B cell (primary cell): ENCODE measurements around the gene PLA2G5. TPM values are rescaled to one million over a fixed set of nuclear protein-coding genes. Genes with fewer than 3 reads are reported as not detected.

Experiments used
- ATAC-seq: fragments of 200-7000 bp; cut with Tn5 transposase; one replicate; pipeline ENCODE4 v1.10.0; 2021; ENCODE audit warnings: low read depth, mild to moderate bottlenecking, moderate number of reproducible peaks, moderate library complexity
- CTCF ChIA-PET: fragments of 350-600 bp; sonication (Branson Sonifier 250); formaldehyde crosslinking; loops from one replicate; lab custom pipeline; 2021; ENCODE audit warnings: antibody characterized with exemption, inconsistent platforms; lab: Charles Lee
- POLR2A ChIA-PET: fragments of 350-600 bp; sonication (Branson Sonifier 250); formaldehyde crosslinking; loops from one replicate; lab custom pipeline; 2021; ENCODE audit warnings: antibody characterized with exemption; lab: Charles Lee
- DNase-seq: peaks from one replicate; pipeline ENCODE4 v3.0.0; 2013
- H2AFZ ChIP-seq: 2 replicates; pipeline ENCODE4 v1.6.1; 2012; ENCODE audit warnings: mild to moderate bottlenecking, low read depth, low read length; ENCODE audit not compliant: insufficient read depth, poor library complexity, severe bottlenecking
- H3K27ac ChIP-seq, 2 donors: 1 replicate in 1 of 2; 2 replicates in 1 of 2; pipeline ENCODE4 v1.5.1; 2012 to 2013; ENCODE audit warnings: low read length in 2 of 2, mild to moderate bottlenecking in 2 of 2, moderate library complexity in 1 of 2
- H3K27me3 ChIP-seq, 4 experiments: fragments of 200-600 bp in 1 of 4; sonication (generic) in 1 of 4; replicated peaks in 1 of 4; 1 replicate in 2 of 4; 2 replicates in 2 of 4; pipeline versions ENCODE4 v1.6.1 to v1.7.0; 2013 to 2016; ENCODE audit warnings: low read length in 3 of 4, mild to moderate bottlenecking in 2 of 4, mixed read lengths in 1 of 4, moderate library complexity in 1 of 4; ENCODE audit not compliant: insufficient read depth in 4 of 4, control insufficient read depth in 3 of 4; ENCODE audit errors: control extremely low read depth in 1 of 4
- H3K36me3 ChIP-seq, 2 experiments: replicated peaks in 1 of 2; 1 replicate in 1 of 2; 2 replicates in 1 of 2; pipeline versions ENCODE4 v1.6.1 to v1.7.1; 2013; ENCODE audit warnings: low read length in 1 of 2; ENCODE audit not compliant: insufficient read depth in 2 of 2, control insufficient read depth in 1 of 2; ENCODE audit errors: control extremely low read depth in 1 of 2, extremely low read depth in 1 of 2
- H3K4me1 ChIP-seq, 2 donors: fragments of 200-600 bp in 1 of 2; sonication (generic) in 1 of 2; 1 replicate in 1 of 2; 2 replicates in 1 of 2; pipeline versions ENCODE4 v1.5.1 to v1.6.1; 2013 to 2017; ENCODE audit warnings: low read length in 2 of 2; ENCODE audit not compliant: control insufficient read depth in 2 of 2, insufficient read depth in 2 of 2
- H3K4me2 ChIP-seq: replicated peaks from 2 replicates; pipeline ENCODE3; 2012; ENCODE audit warnings: mild to moderate bottlenecking, low read depth, low read length; ENCODE audit not compliant: poor library complexity, severe bottlenecking
- H3K4me3 ChIP-seq, 5 experiments: fragments of 200-600 bp in 1 of 5; sonication (generic) in 1 of 5; 1 replicate in 3 of 5; 2 replicates in 2 of 5; pipeline versions ENCODE4 v1.5.1 to v1.7.0; 2011 to 2016; ENCODE audit warnings: low read length in 4 of 5, mild to moderate bottlenecking in 4 of 5, low read depth in 2 of 5, control low read depth in 1 of 5, moderate library complexity in 1 of 5; ENCODE audit not compliant: insufficient read depth in 1 of 5; ENCODE audit errors: control extremely low read depth in 1 of 5, extremely low read depth in 1 of 5
- H3K79me2 ChIP-seq: fragments of 200-600 bp; sonication (generic); one replicate; pipeline ENCODE4 v1.6.0; 2016; ENCODE audit warnings: low read length; ENCODE audit not compliant: control insufficient read depth, insufficient read depth
- H3K9ac ChIP-seq: fragments of 200-600 bp; sonication (generic); 2 replicates; pipeline ENCODE4 v1.6.1; 2017; ENCODE audit warnings: mild to moderate bottlenecking, low read length, moderate library complexity
- H3K9me3 ChIP-seq, 3 donors: one replicate each; pipeline versions ENCODE4 v1.6.1 to v1.7.1; 2013; ENCODE audit warnings: low read length in 2 of 3; ENCODE audit not compliant: control insufficient read depth in 2 of 3, insufficient read depth in 1 of 3; ENCODE audit errors: control extremely low read depth in 1 of 3
- H4K20me1 ChIP-seq: 2 replicates; pipeline ENCODE4 v1.6.0; 2012; ENCODE audit warnings: mild to moderate bottlenecking, low read length; ENCODE audit not compliant: insufficient read depth, control insufficient read depth, poor library complexity, severe bottlenecking
- H3K27ac Mint-ChIP-seq: one replicate; pipeline ENCODE4 v1.8.0; 2021; ENCODE audit warnings: mixed read lengths
- H3K27me3 Mint-ChIP-seq: one replicate; pipeline ENCODE4 v1.8.0; 2021; ENCODE audit warnings: mixed read lengths
- H3K4me1 Mint-ChIP-seq: one replicate; pipeline ENCODE4 v1.8.0; 2021; ENCODE audit warnings: mixed read lengths
- H3K4me3 Mint-ChIP-seq: one replicate; pipeline ENCODE4 v1.8.0; 2021; ENCODE audit warnings: mixed read lengths
- H3K9me3 Mint-ChIP-seq: one replicate; pipeline ENCODE4 v1.8.0; 2022; ENCODE audit warnings: mixed read lengths; ENCODE audit not compliant: insufficient read depth
- EZH2 ChIP-seq: IDR thresholded peaks from 2 replicates; pipeline ENCODE4 v1.6.1; 2012; ENCODE audit warnings: borderline replicate concordance, low read depth, mild to moderate bottlenecking, moderate library complexity, low read length; ENCODE audit not compliant: insufficient read depth, poor library complexity, severe bottlenecking
- WGBS: methylation state at CpG from one replicate; pipeline ENCODE4 v1.1.5; 2013; ENCODE audit warnings: missing lambda C conversion rate; ENCODE audit not compliant: insufficient coverage; 5-methylcytosine and 5-hydroxymethylcytosine counted together
- intact Hi-C: fragments of 100-400 bp; cut with micrococcal nuclease; formaldehyde crosslinking; loops from one replicate; pipeline ENCODE4 v1.10.0; 2022
- polyA plus RNA-seq: library from polyadenylated mRNA; depleted of rRNA; stranded (reverse); fragments of >200 nt; gene quantifications from 2 replicates; pipeline ENCODE4 v1.2.3, GENCODE V29; 2012
- total RNA-seq, 2 donors: library from RNA; stranded (reverse); fragments of 120-200 nt in 1 of 2; gene quantifications; 1 replicate in 1 of 2; 2 replicates in 1 of 2; pipeline versions ENCODE4 v1.2.3 to v1.2.4, GENCODE V29; 2013 to 2022
- TF ChIP-seq, protein P1 (sequence below): fragments of 200-600 bp; IDR thresholded peaks from one replicate; pipeline ENCODE4 v1.8.0; 2022; ENCODE audit warnings: antibody characterized with exemption, mild to moderate bottlenecking

The PLA2G5 gene
- total and polyA plus RNA-seq, 2 donors (not counting 1 experiment from before 2014, with no cell fraction given), result not detected

DNA sequence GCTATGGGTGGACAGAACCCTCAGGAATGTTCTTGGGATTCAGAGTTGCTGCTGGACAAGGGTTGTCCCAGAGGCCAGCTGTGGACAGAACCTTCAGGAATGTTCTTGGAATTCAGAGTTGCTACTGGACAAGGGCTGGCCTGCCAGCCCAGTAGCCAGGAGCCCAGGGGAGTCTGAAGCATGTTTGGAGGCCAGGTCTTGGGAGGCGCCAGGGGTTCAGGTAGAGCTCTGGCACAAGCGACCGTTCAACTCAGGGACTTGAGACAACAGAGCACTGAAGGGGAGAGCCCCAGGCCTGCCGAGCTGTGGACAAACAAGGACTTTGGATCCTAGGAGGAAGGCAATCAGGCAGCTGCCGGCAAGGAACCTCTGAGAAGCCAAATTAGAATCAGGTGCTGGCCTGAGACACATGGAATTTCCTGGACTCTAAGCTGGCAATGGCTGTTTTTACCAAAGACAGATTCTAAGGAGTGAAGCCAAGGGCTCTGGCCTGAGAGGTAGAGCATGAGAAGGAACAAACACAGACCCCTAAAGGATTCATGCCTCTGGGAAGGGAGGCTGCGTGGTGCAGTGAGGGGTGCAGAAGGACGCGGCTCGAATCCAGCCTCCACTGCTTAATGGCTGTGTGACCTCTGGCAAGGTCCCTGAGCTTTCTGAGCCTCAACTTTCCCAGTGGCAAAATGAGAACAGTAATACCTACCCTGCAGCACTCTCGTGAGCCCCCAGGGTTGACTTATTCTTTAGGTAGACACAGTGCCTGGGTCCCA is 13.4 kb downstream of the PLA2G5 start:
- H3K27ac Mint-ChIP-seq, result no peak overlapping the region
- peaks cover 55% of the 10 kb centered on the region for H3K4me1 Mint-ChIP-seq

DNA sequence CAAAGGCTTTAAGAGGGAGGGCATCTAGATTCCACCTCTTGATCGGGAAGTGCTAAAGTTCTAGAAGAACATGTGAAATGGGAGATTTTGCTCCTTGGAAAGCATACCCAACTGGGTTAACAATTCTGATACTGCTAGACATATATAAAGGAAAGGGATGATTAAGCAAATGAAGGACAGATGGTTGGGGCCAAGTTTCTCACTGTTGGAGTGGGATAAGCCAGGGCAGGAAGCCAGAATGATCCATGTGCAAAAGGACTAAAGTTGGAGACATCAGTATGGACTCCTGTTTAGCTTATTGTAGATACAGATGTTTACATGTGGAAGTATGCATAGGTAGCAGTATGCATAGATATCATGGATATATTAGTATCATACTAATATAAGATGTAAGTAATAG is 16.8 kb downstream of the PLA2G5 start:
- Histone ChIP-seq H2AFZ (no peak overlapping the region), H3K4me2 (no peak overlapping the region), H3K36me3 (no peaks in the 10 kb centered on the region), H4K20me1 (no peaks in the 10 kb centered on the region), H3K4me1 (peaks cover 13 to 15% of the 10 kb centered on the region in 2 donors), H3K27ac (no peak overlapping the region), H3K9me3 (no peaks in the 10 kb centered on the region), H3K79me2 (no peaks in the 10 kb centered on the region), H3K27me3 (no peaks in the 10 kb centered on the region), H3K9ac (no peak overlapping the region), H3K4me3 (no peak overlapping the region)
- ChIA-PET CTCF (interaction anchor here (1.0 kb wide), 1 partner anchor 13 kb away, joined by 3 read pairs; no protein-coding TSS in a partner anchor), POLR2A (no interaction called here)
- intact Hi-C loops, result no loop called here
- DNase-seq (no peak), ATAC-seq (no peak)
- Mint-ChIP-seq H3K4me1 (peaks cover 24% of the 10 kb centered on the region), H3K27ac (no peak overlapping the region), H3K4me3 (no peak overlapping the region), H3K9me3 (no peaks in the 10 kb centered on the region), H3K27me3 (no peaks in the 10 kb centered on the region)
- 100% methylated on average over 1 of the region's 1 CpG for WGBS
- no peak for TF ChIP-seq EZH2
- TF ChIP-seq, protein P1, sequence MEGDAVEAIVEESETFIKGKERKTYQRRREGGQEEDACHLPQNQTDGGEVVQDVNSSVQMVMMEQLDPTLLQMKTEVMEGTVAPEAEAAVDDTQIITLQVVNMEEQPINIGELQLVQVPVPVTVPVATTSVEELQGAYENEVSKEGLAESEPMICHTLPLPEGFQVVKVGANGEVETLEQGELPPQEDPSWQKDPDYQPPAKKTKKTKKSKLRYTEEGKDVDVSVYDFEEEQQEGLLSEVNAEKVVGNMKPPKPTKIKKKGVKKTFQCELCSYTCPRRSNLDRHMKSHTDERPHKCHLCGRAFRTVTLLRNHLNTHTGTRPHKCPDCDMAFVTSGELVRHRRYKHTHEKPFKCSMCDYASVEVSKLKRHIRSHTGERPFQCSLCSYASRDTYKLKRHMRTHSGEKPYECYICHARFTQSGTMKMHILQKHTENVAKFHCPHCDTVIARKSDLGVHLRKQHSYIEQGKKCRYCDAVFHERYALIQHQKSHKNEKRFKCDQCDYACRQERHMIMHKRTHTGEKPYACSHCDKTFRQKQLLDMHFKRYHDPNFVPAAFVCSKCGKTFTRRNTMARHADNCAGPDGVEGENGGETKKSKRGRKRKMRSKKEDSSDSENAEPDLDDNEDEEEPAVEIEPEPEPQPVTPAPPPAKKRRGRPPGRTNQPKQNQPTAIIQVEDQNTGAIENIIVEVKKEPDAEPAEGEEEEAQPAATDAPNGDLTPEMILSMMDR, result no peak

More for the DNA sequence above, 13.4 kb downstream of the PLA2G5 start:
- no peaks in the 10 kb centered on the region for H3K9me3 Mint-ChIP-seq
- H3K4me3 ChIP-seq, result no peak overlapping the region
- H3K79me2 ChIP-seq, result no peaks in the 10 kb centered on the region
- H3K27me3 ChIP-seq, result no peaks in the 10 kb centered on the region
- H2AFZ ChIP-seq, result no peak overlapping the region
- H3K4me3 Mint-ChIP-seq, result no peak overlapping the region
- POLR2A ChIA-PET, result no interaction called here
- no peaks in the 10 kb centered on the region for H3K9me3 ChIP-seq
- DNase-seq, result no peak
- CTCF ChIA-PET, result interaction anchor here (1.0 to 1.7 kb wide), 3 partner anchors 23 to 168 kb away, joined by 3 to 4 read pairs (median 3); no protein-coding TSS in a partner anchor
- H3K9ac ChIP-seq, result no peak overlapping the region
- intact Hi-C loops, result no loop called here
- no peak for TF ChIP-seq EZH2
- H3K4me2 ChIP-seq, result no peak overlapping the region
- no peak overlapping the region for H3K27ac ChIP-seq
- WGBS, result 98% methylated on average over 8 of the region's 10 CpGs
- H3K36me3 ChIP-seq, result no peaks in the 10 kb centered on the region
- H3K4me1 ChIP-seq, result peaks cover 47 to 49% of the 10 kb centered on the region in 2 donors
- no peaks in the 10 kb centered on the region for H4K20me1 ChIP-seq
- H3K27me3 Mint-ChIP-seq, result no peaks in the 10 kb centered on the region
- ATAC-seq, result no peak
